Liver (tissue), 3 donors: Measurements from ENCODE around the gene ARHGAP23.

Source experiments
- CTCF ChIP-seq: fragments of 150-350 bp; IDR thresholded peaks from 2 replicates; pipeline ENCODE4 v1.5.1; 2017; ENCODE audit warnings: improper control_type of control experiment, low read depth, low read length; ENCODE audit not compliant: missing input control
- EGR1 ChIP-seq, 2 donors: IDR thresholded peaks; 2 replicates each; pipeline ENCODE4 v1.6.1; 2016 to 2018; ENCODE audit warnings: antibody characterized with exemption in 2 of 2, low read depth in 2 of 2
- FOXA1 ChIP-seq: IDR thresholded peaks from 2 replicates; pipeline ENCODE4 v1.6.1; 2016; ENCODE audit warnings: antibody characterized with exemption
- MAX ChIP-seq: IDR thresholded peaks from 2 replicates; pipeline ENCODE4 v1.6.1; 2016; ENCODE audit warnings: antibody characterized with exemption
- YY1 ChIP-seq: IDR thresholded peaks from 2 replicates; pipeline ENCODE4 v1.6.1; 2016; ENCODE audit warnings: antibody characterized with exemption, mild to moderate bottlenecking
- TF ChIP-seq, protein P1 (sequence below): IDR thresholded peaks from 2 replicates; pipeline ENCODE4 v1.6.1; 2016; ENCODE audit warnings: antibody characterized with exemption
- donor health status: healthy.
- donor health status: healthy.

GRCh38 chr17:38397227-38397626 lies 31.0 kb upstream of the ARHGAP23 start:
- TF ChIP-seq YY1 = no peak
- no peak for TF ChIP-seq EGR1 (IDR thresholded peaks at IDR 0.05; ENCODE audit: low read depth in 2 of 2)
- no peak for TF ChIP-seq CTCF
- no peak for TF ChIP-seq MAX
- TF ChIP-seq, protein P1, sequence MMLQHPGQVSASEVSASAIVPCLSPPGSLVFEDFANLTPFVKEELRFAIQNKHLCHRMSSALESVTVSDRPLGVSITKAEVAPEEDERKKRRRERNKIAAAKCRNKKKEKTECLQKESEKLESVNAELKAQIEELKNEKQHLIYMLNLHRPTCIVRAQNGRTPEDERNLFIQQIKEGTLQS = no peak
- no peak for TF ChIP-seq FOXA1
